Caco-2 (cell line): Measurements from ENCODE around the gene NSUN6. TPM values are rescaled to one million over a fixed set of nuclear protein-coding genes. Genes with fewer than 3 reads are reported as not detected.

ENCODE experiments used
- BruUV-seq: library from RNA; stranded (reverse); fragments of 400-500 nt; replicated peaks from 2 replicates; lab custom pipeline; 2021; lab: Mats Ljungman, UMichigan
- CTCF ChIA-PET: fragments of 300-600 bp; sonication (Branson Sonifier 250); formaldehyde crosslinking; loops from one replicate; lab custom pipeline; 2022; ENCODE audit warnings: antibody characterized with exemption; lab: Charles Lee
- POLR2A ChIA-PET: fragments of 300-600 bp; sonication (Branson Sonifier 250); formaldehyde crosslinking; loops from one replicate; lab custom pipeline; 2022; ENCODE audit warnings: antibody characterized with exemption; lab: Charles Lee
- DNase-seq, 2 experiments: peaks; one replicate each; pipeline versions ENCODE4 v3.0.0 to v3.0.0-alpha.2; 2020 to 2022
- H3K27me3 ChIP-seq: replicated peaks from 2 replicates; pipeline ENCODE4 v1.6.0; 2011; ENCODE audit warnings: low read length; ENCODE audit not compliant: control insufficient read depth, insufficient read depth
- H3K36me3 ChIP-seq: 2 replicates; pipeline ENCODE4 v1.5.1; 2011; ENCODE audit warnings: low read length; ENCODE audit not compliant: control insufficient read depth, insufficient read depth
- H3K4me1 ChIP-seq: fragments of 250-450 bp; sonication (Bioruptor Pico); 2 replicates; pipeline ENCODE4 v1.5.1; 2020; ENCODE audit warnings: mild to moderate bottlenecking
- H3K4me3 ChIP-seq: 2 replicates; pipeline ENCODE4 v1.5.1; 2011; ENCODE audit warnings: low read depth, mild to moderate bottlenecking, control low read depth, low read length
- H3K9me3 ChIP-seq: fragments of 250-450 bp; sonication (Bioruptor Pico); 2 replicates; pipeline ENCODE4 v1.5.1; 2020; ENCODE audit warnings: mild to moderate bottlenecking, moderate library complexity
- H3K27ac Mint-ChIP-seq: one replicate; pipeline ENCODE4 v1.8.0; 2022; ENCODE audit warnings: mixed read lengths; ENCODE audit not compliant: unreplicated experiment
- H3K27me3 Mint-ChIP-seq: one replicate; pipeline ENCODE4 v1.8.0; 2022; ENCODE audit warnings: mixed read lengths; ENCODE audit not compliant: insufficient read depth, unreplicated experiment
- H3K36me3 Mint-ChIP-seq: one replicate; pipeline ENCODE4 v1.8.0; 2022; ENCODE audit warnings: mild to moderate bottlenecking, mixed read lengths; ENCODE audit not compliant: insufficient read depth, unreplicated experiment
- H3K4me1 Mint-ChIP-seq: one replicate; pipeline ENCODE4 v1.8.0; 2022; ENCODE audit warnings: low read depth, mixed read lengths; ENCODE audit not compliant: unreplicated experiment
- H3K4me3 Mint-ChIP-seq: one replicate; pipeline ENCODE4 v1.8.0; 2022; ENCODE audit warnings: mild to moderate bottlenecking, moderate library complexity, mixed read lengths; ENCODE audit not compliant: unreplicated experiment
- H3K9me3 Mint-ChIP-seq: one replicate; pipeline ENCODE4 v1.8.0; 2022; ENCODE audit warnings: mixed read lengths; ENCODE audit not compliant: unreplicated experiment
- intact Hi-C: fragments of 100-400 bp; cut with micrococcal nuclease; formaldehyde crosslinking; loops from one replicate; pipeline ENCODE4 v1.10.0; 2022; ENCODE audit not compliant: unreplicated experiment
- total RNA-seq: library from RNA; stranded (reverse); gene quantifications from 2 replicates; pipeline ENCODE4 v1.2.3, GENCODE V29; 2022
- TF ChIP-seq, protein P1 (sequence below), 2 experiments: fragments of 200-600 bp in 1 of 2; IDR thresholded peaks; 1 replicate in 1 of 2; 2 replicates in 1 of 2; pipeline versions ENCODE4 v1.5.1 to v1.8.0; 2011 to 2022; ENCODE audit warnings: antibody characterized with exemption in 1 of 2, control low read depth in 1 of 2, inconsistent platforms in 1 of 2, low read depth in 1 of 2, low read length in 1 of 2, mild to moderate bottlenecking in 1 of 2, moderate library complexity in 1 of 2; ENCODE audit not compliant: insufficient read depth in 1 of 2, severe bottlenecking in 1 of 2, unreplicated experiment in 1 of 2

The NSUN6 gene
- total RNA-seq, 1 experiment from 2014 or later, result 17.3 TPM

DNA sequence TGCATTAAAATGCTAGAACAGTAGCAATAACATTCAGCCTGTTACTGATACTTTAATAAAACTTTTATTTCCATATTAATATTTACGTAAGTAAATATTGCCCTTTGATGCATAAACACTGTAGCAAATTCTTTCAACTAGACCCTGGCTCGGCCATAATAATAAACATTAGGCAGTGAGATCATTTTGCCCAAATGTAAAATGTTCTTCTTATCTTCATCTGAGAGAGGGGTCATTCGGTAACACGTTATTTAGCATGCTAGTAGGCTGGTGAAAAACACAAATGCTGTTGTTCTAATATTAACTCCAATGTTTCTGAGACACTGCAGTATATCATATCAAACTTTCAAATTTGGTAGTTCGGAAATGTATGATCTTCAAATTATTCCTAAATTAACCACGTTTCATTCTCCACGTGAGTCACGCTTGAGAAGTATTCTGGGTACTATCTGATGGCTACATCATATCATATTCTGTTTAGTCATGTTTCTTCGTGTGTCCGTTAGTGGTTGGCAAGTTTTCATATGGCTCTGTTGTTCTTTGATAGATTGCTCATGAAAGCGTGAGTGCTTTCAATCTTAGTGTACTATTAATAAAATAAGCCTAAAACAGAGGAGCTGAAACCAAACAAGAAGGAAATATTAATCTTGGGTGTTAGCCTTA is 145.8 kb downstream of the NSUN6 start:
- ChIA-PET CTCF (no interaction called here), POLR2A (no interaction called here)
- Mint-ChIP-seq H3K27me3 (no peaks in the 10 kb centered on the region), H3K4me3 (no peak overlapping the region), H3K36me3 (no peaks in the 10 kb centered on the region), H3K4me1 (no peaks in the 10 kb centered on the region), H3K27ac (no peak overlapping the region), H3K9me3 (no peaks in the 10 kb centered on the region)
- intact Hi-C loops, result no loop called here
- Histone ChIP-seq H3K36me3 (no peaks in the 10 kb centered on the region), H3K4me1 (no peaks in the 10 kb centered on the region), H3K27me3 (no peaks in the 10 kb centered on the region), H3K9me3 (no peaks in the 10 kb centered on the region), H3K4me3 (no peak overlapping the region)
- no TSS peak for BruUV-seq
- TF ChIP-seq, protein P1, sequence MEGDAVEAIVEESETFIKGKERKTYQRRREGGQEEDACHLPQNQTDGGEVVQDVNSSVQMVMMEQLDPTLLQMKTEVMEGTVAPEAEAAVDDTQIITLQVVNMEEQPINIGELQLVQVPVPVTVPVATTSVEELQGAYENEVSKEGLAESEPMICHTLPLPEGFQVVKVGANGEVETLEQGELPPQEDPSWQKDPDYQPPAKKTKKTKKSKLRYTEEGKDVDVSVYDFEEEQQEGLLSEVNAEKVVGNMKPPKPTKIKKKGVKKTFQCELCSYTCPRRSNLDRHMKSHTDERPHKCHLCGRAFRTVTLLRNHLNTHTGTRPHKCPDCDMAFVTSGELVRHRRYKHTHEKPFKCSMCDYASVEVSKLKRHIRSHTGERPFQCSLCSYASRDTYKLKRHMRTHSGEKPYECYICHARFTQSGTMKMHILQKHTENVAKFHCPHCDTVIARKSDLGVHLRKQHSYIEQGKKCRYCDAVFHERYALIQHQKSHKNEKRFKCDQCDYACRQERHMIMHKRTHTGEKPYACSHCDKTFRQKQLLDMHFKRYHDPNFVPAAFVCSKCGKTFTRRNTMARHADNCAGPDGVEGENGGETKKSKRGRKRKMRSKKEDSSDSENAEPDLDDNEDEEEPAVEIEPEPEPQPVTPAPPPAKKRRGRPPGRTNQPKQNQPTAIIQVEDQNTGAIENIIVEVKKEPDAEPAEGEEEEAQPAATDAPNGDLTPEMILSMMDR (IDR thresholded peaks at IDR 0.05; ENCODE audit: insufficient read depth in 1 of 2, low read depth in 1 of 2, low read length in 1 of 2, severe bottlenecking in 1 of 2, unreplicated experiment in 1 of 2), result no peak
- no peak for DNase-seq

DNA sequence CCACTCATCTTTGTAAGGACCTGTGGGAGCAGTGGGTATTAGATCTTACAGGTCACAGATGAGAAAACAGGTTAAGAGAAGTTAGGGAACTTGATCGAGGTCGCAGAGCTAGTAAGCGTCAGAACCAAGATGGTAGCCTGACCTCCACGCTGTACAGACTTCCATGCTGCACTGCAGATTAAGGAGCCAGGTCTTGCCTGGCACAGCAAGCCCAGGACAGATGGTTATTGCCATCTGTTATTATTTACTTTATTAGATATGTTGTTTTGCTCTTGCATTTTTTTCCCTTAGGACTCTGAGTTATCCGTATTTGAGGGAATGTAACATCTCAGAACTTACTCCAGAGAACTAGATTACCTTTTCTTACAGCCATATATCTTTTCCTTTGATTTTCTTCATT is 147.2 kb downstream of the NSUN6 start:
- intact Hi-C loops, result no loop called here
- Mint-ChIP-seq H3K4me1 (no peaks in the 10 kb centered on the region), H3K27me3 (no peaks in the 10 kb centered on the region), H3K36me3 (no peaks in the 10 kb centered on the region), H3K4me3 (no peak overlapping the region), H3K9me3 (no peaks in the 10 kb centered on the region), H3K27ac (no peak overlapping the region)
- H3K9me3 ChIP-seq, result no peaks in the 10 kb centered on the region
- no TSS peak for BruUV-seq
- no peak for DNase-seq
- POLR2A ChIA-PET, result no interaction called here
- no peaks in the 10 kb centered on the region for H3K36me3 ChIP-seq
- H3K4me1 ChIP-seq, result no peaks in the 10 kb centered on the region
- CTCF ChIA-PET, result no interaction called here
- TF ChIP-seq, protein P1 (IDR thresholded peaks at IDR 0.05; ENCODE audit: insufficient read depth in 1 of 2, low read depth in 1 of 2, low read length in 1 of 2, severe bottlenecking in 1 of 2, unreplicated experiment in 1 of 2), result no peak
- no peak overlapping the region for H3K4me3 ChIP-seq
- no peaks in the 10 kb centered on the region for H3K27me3 ChIP-seq

DNA sequence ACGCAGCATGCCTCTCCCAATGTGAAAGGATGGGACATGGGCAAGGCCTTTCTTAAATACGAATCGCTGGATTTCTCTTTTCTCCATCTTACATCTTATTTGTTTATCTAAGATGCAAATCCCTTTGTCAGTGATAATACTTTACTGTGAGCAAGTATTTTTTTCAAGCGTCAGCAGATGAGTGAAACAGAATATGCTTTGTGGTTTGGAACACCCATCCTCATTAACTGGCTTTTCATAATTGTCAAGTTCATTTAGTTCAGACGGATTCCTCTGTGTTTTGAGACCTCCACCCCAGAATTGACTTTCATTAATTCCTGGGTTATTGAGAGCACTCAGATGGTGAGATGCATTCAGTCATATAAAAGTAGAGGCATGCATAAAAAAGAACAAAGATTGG is 149.8 kb downstream of the NSUN6 start:
- H3K27ac Mint-ChIP-seq, result no peak overlapping the region
- TF ChIP-seq, protein P1 (IDR thresholded peaks at IDR 0.05; ENCODE audit: insufficient read depth in 1 of 2, low read depth in 1 of 2, low read length in 1 of 2, severe bottlenecking in 1 of 2, unreplicated experiment in 1 of 2), result no peak
- no TSS peak for BruUV-seq
- no peaks in the 10 kb centered on the region for H3K4me1 Mint-ChIP-seq
- ChIA-PET CTCF (no interaction called here), POLR2A (no interaction called here)
- intact Hi-C loops, result no loop called here
- no peaks in the 10 kb centered on the region for H3K36me3 ChIP-seq
- H3K27me3 Mint-ChIP-seq, result no peaks in the 10 kb centered on the region
- no peak overlapping the region for H3K4me3 Mint-ChIP-seq
- no peaks in the 10 kb centered on the region for H3K27me3 ChIP-seq
- H3K9me3 Mint-ChIP-seq, result no peaks in the 10 kb centered on the region
- H3K36me3 Mint-ChIP-seq, result no peaks in the 10 kb centered on the region
- no peaks in the 10 kb centered on the region for H3K9me3 ChIP-seq
- no peak overlapping the region for H3K4me3 ChIP-seq
- H3K4me1 ChIP-seq, result no peaks in the 10 kb centered on the region
- DNase-seq, result no peak
